Measurements from ENCODE around the gene PPFIA1. TPM values are rescaled to one million over a fixed set of nuclear protein-coding genes. Genes with fewer than 3 reads are reported as not detected.

PPFIA1 gene
- total RNA-seq, 1 experiment from 2014 or later: 63.4 TPM

DNA sequence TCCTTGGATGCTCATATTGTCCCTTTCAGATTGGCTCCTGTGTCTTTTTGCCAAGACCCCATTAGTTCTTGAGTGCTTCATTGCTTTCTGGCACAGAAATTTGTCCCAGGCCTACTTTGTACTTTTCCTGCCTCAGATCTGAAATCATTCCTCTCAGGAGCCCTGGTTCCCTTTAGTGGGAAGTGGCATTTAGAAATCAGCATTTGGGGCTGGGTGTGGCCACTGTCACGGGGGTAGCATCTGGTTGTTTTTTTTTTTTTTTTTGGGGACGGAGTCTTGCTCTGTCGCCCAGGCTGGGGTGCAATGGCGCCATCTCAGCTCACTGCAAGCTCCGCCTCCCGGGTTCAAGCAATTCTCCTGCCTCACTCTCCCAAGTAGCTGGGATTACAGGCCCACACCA, 18.2 kb downstream of the PPFIA1 start:
- Histone ChIP-seq H4K8ac (replicated peaks; ENCODE audit: insufficient read length, low read depth, low read length) (no peak overlapping the region), H4K20me1 (ENCODE audit: control insufficient read depth, insufficient read depth, insufficient read length) (no peaks in the 10 kb centered on the region), H3T11ph (ENCODE audit: low read length) (no peak overlapping the region), H3K23ac (ENCODE audit: insufficient read length, low read depth, low read length) (no peak overlapping the region), H2BK120ac (ENCODE audit: low read depth, low read length, poor library complexity, severe bottlenecking) (no peak overlapping the region), H3K4ac (ENCODE audit: low read depth, low read length) (no peak overlapping the region), H3K23me2 (ENCODE audit: insufficient read length, low read depth, low read length, poor library complexity, severe bottlenecking) (no peaks in the 10 kb centered on the region), H4K5ac (ENCODE audit: insufficient read length, low read depth, low read length) (no peak overlapping the region), H3K27ac (ENCODE audit: insufficient read length, low read depth, low read length) (no peak overlapping the region), H3K14ac (ENCODE audit: insufficient read depth, low read length) (no peak overlapping the region), H4K91ac (ENCODE audit: insufficient read length, low read depth, low read length) (no peak overlapping the region), H3K56ac (ENCODE audit: insufficient read length, low read depth, low read length) (no peak overlapping the region), H3K9ac (ENCODE audit: extremely low read depth, insufficient read length, low read length) (no peak overlapping the region), H2BK12ac (ENCODE audit: insufficient read length, low read depth, low read length) (no peak overlapping the region), H3K9me3 (ENCODE audit: control insufficient read depth, low read depth, low read length) (no peaks in the 10 kb centered on the region), H2BK15ac (ENCODE audit: low read depth, low read length) (no peak overlapping the region), H2BK5ac (ENCODE audit: insufficient read length, low read length) (no peak overlapping the region), H2AK5ac (ENCODE audit: insufficient read length, low read length) (no peak overlapping the region), H2BK20ac (ENCODE audit: low read depth, low read length, poor library complexity, severe bottlenecking) (no peak overlapping the region), H3K18ac (ENCODE audit: insufficient read length, low read depth, low read length) (no peak overlapping the region), H3K4me1 (ENCODE audit: insufficient read depth, low read length) (no peaks in the 10 kb centered on the region), H3K27me3 (ENCODE audit: insufficient read depth, low read length) (no peaks in the 10 kb centered on the region), H2AFZ (ENCODE audit: low read length) (no peak overlapping the region), H3K4me2 (ENCODE audit: insufficient read depth, insufficient read length, low read length) (no peak overlapping the region), H3K79me2 (ENCODE audit: insufficient read depth, low read length) (peaks cover 4% of the 10 kb centered on the region; the same call in 1 of the 2 replicates), H3K79me1 (ENCODE audit: insufficient read depth, low read depth, low read length, poor library complexity, severe bottlenecking) (peaks cover 27% of the 10 kb centered on the region)
- H3K4me1 Mint-ChIP-seq: no peaks in the 10 kb centered on the region
- TF ChIP-seq, protein P1, sequence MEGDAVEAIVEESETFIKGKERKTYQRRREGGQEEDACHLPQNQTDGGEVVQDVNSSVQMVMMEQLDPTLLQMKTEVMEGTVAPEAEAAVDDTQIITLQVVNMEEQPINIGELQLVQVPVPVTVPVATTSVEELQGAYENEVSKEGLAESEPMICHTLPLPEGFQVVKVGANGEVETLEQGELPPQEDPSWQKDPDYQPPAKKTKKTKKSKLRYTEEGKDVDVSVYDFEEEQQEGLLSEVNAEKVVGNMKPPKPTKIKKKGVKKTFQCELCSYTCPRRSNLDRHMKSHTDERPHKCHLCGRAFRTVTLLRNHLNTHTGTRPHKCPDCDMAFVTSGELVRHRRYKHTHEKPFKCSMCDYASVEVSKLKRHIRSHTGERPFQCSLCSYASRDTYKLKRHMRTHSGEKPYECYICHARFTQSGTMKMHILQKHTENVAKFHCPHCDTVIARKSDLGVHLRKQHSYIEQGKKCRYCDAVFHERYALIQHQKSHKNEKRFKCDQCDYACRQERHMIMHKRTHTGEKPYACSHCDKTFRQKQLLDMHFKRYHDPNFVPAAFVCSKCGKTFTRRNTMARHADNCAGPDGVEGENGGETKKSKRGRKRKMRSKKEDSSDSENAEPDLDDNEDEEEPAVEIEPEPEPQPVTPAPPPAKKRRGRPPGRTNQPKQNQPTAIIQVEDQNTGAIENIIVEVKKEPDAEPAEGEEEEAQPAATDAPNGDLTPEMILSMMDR (conservative IDR thresholded peaks at IDR 0.05): no peak
- H3K27ac Mint-ChIP-seq: 0 out of 7 replicates have a peak overlapping the region, but pooled peaks of 1 of the 3 experiments have one; percentile 9
- no CpG with 5 or more reads among the region's 6 CpGs for WGBS (ENCODE audit: extremely low coverage, insufficient read length, low lambda C conversion rate)
- no peaks in the 10 kb centered on the region for H3K9me3 Mint-ChIP-seq
- H3K4me3 Mint-ChIP-seq: no peak overlapping the region
- H3K36me3 Mint-ChIP-seq (ENCODE audit: insufficient read depth in 1 of 3, low read depth in 3 of 3): peaks cover 51 to 79% (median 69%) of the 10 kb centered on the region in 3 experiments
- no peaks in the 10 kb centered on the region for H3K27me3 Mint-ChIP-seq (ENCODE audit: low read depth)
- DNase-seq: no peak

Measured in H9 (cell line).